Fibroblast of pulmonary artery (primary cell): ENCODE results near the gene TMUB2.
A peak's percentile ranks its signal among the peaks of the same experiment; 100 is the strongest.

ENCODE experiments used
- DNase-seq: peaks from one replicate; pipeline ENCODE4 v3.0.0-alpha.2; 2010; ENCODE audit warnings: low read depth
- H3K4me3 ChIP-seq: replicated peaks from 2 replicates; pipeline ENCODE4 v1.5.1; 2011; ENCODE audit warnings: low read depth, mild to moderate bottlenecking, control low read depth, low read length, moderate library complexity
- TF ChIP-seq, protein P1 (sequence below): IDR thresholded peaks from 2 replicates; pipeline ENCODE4 v1.5.1; 2011; ENCODE audit warnings: mild to moderate bottlenecking, control low read depth, low read length, inconsistent platforms; ENCODE audit errors: missing control alignments

The TMUB2 gene

DNA sequence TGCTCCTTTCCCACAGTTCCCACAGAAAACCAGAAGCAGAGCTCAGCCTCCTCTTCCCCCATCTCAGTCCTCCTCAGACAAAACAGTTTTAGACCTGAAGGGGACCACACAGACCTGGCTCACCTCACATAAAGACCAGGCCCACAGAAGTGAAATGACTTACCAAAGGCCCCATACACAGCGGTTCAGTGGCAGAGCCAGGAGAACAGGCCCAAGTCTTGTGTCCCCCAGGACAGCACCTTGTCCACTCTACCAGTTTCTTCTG lies 27.4 kb downstream of the TMUB2 start:
- TF ChIP-seq, protein P1, sequence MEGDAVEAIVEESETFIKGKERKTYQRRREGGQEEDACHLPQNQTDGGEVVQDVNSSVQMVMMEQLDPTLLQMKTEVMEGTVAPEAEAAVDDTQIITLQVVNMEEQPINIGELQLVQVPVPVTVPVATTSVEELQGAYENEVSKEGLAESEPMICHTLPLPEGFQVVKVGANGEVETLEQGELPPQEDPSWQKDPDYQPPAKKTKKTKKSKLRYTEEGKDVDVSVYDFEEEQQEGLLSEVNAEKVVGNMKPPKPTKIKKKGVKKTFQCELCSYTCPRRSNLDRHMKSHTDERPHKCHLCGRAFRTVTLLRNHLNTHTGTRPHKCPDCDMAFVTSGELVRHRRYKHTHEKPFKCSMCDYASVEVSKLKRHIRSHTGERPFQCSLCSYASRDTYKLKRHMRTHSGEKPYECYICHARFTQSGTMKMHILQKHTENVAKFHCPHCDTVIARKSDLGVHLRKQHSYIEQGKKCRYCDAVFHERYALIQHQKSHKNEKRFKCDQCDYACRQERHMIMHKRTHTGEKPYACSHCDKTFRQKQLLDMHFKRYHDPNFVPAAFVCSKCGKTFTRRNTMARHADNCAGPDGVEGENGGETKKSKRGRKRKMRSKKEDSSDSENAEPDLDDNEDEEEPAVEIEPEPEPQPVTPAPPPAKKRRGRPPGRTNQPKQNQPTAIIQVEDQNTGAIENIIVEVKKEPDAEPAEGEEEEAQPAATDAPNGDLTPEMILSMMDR = no peak
- no peak overlapping the region for H3K4me3 ChIP-seq
- DNase-seq = no peak

DNA sequence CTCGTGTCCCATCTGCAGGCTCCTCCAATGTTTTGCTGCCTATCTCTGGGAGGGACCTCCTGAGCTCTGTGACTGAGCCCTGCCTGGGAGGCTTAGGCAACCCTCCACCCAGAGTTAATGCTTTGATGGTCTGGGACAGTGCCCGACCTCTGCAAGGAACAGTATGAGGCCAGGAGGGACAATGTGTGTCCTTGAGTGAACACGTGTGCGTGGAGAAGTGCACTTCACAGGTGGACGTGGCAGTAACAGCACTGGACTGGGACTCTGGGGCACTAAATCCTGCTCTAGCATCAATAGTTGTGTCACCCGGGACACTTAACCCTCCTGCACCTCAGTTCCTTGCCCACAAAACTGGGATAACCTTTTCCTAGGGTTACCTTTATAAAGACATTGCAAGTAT lies 28.1 kb downstream of the TMUB2 start:
- TF ChIP-seq, protein P1 = no peak
- H3K4me3 ChIP-seq = no peak overlapping the region
- DNase-seq = no peak

- no peak for DNase-seq
- TF ChIP-seq, protein P1 = no peak
- H3K4me3 ChIP-seq = no peak overlapping the region
Observed at GRCh38 chr17:44216173-44216572, 29.4 kb downstream of the TMUB2 start.

GRCh38 chr17:44216694-44217093 lies 29.9 kb downstream of the TMUB2 start:
- no peak for DNase-seq
- no peak overlapping the region for H3K4me3 ChIP-seq
- TF ChIP-seq, protein P1 = no peak

GRCh38 chr17:44217738-44218343 lies 31.1 kb downstream of the TMUB2 start:
- TF ChIP-seq, protein P1 = no peak
- DNase-seq = no peak
- peak overlapping the region; percentile 83 for H3K4me3 ChIP-seq

DNA sequence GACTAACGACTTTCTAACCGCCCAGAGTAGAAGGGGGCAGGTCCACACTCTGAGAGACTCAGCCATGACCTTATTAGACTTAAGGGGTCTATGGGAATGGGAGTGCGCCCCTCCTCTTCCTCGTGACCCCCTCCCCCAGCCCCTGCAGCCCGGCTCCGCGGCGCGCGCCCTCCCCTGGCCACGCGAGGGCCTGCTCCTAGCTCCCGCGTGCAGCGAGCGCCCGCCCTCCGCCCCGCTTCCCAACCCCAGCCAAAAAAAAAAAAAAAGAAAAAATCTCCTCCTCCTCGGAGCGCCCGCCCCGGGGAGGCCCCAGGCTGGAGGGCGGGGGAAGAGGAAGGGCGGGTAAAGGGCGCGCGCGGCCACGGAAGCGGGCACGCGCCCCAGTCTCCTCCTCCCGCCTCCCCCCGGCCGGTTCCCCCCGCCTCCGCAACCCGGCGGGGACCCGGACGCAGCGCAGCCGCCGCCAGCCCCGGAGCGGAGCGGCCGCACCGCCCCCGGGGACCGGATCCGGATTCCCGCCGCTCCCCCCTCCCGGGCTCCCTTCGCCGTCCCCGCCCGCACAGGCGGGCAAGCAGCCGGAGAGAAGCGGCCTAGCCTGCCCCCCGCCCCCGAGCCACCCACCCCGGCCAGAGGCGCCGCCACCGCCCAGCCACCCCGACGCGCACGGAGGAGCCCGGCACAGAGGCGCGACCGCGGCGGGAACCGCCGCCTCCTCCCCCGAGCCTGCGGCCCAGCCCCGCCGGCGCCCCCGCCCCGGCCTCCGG lies 31.8 kb downstream of the TMUB2 start:
- peak; percentile 89 for DNase-seq
- TF ChIP-seq, protein P1 = peak; percentile 26
- peak overlapping the region; percentile 83 for H3K4me3 ChIP-seq
